ENCODE data around the gene RIMBP2. TPM values are rescaled to one million over a fixed set of nuclear protein-coding genes. Genes with fewer than 3 reads are reported as not detected.
"Not testable (repeated sequence)": the region's sequence is repeated elsewhere in the genome, so short reads cannot be mapped to it uniquely, and the experiment has no call there.

RIMBP2 gene
- total RNA-seq, 2 donors from 2014 or later: 5.6 to 6.0 TPM

GRCh38 chr12:130689408-130690405 lies 26.4 kb downstream of the RIMBP2 start:
- intact Hi-C loops (cut with DNase I, micrococcal nuclease): no loop called here
- ATAC-seq (no peak), DNase-seq (no peak)

DNA sequence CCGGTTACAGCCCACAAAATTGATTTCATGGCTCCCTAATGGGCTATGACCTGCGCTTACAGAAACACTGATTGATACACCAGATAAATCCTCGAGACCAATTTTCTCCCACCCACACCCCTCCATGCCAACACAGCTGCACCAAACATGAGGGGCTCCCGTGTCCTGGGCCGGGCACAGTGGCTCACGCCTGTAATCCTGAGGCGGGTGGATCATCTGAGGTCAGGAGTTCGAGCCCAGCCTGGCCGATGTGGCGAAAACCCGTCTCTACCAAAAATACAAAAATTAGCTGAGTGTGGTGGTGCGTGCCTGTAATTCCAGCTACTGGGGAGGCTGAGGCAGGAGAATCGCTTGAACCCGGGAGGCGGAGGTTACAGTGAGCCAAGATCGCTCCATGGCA lies 27.1 kb downstream of the RIMBP2 start:
- DNase-seq; ATAC-seq; intact Hi-C loops (cut with DNase I, micrococcal nuclease): not testable (repeated sequence)

GRCh38 chr12:130687796-130688778 lies 28.0 kb downstream of the RIMBP2 start:
- intact Hi-C loops (cut with DNase I, micrococcal nuclease): no loop called here
- ATAC-seq (no peak), DNase-seq (no peak)

GRCh38 chr12:130687190-130687589 lies 28.9 kb downstream of the RIMBP2 start:
- DNase-seq: no peak
- ATAC-seq: no peak
- intact Hi-C loops (cut with DNase I, micrococcal nuclease): no loop called here

- ATAC-seq (no peak), DNase-seq (no peak)
- intact Hi-C loops (cut with DNase I, micrococcal nuclease): no loop called here
These were observed 29.5 kb downstream of the RIMBP2 start for GRCh38 chr12:130686511-130686991.

GRCh38 chr12:130685850-130686249 lies 30.2 kb downstream of the RIMBP2 start:
- intact Hi-C loops (cut with DNase I, micrococcal nuclease): no loop called here
- ATAC-seq: no peak
- DNase-seq: no peak

GRCh38 chr12:130685250-130685787 lies 30.8 kb downstream of the RIMBP2 start:
- intact Hi-C loops (cut with DNase I, micrococcal nuclease): no loop called here
- no peak for DNase-seq
- ATAC-seq: no peak

- intact Hi-C loops (cut with DNase I, micrococcal nuclease): no loop called here
- no peak for ATAC-seq
These were observed 32.3 kb downstream of the RIMBP2 start for GRCh38 chr12:130683811-130684210.

DNA sequence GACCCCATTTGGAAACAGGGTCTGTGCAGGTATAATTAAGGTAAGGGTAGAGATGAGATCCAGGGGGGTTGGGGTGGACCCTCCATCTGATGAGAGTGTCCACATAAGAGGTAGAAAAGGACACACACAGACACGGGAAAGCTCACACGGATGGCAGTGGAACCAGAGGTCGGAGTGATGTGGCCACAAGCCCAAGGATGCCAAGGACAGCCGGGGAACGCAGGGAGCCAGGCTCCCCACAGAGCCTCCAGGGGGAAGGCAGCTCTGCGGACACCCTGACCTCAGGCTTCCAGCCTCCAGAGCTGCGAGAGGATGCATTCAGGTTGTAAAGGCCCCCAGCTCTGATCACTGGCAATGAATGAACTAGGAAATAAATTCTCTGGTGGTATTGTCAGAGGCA lies 33.0 kb downstream of the RIMBP2 start:
- intact Hi-C loops (cut with DNase I, micrococcal nuclease): no loop called here
- ATAC-seq: no peak
- no peak for DNase-seq

More at GRCh38 chr12:130683811-130684210, 32.3 kb downstream of the RIMBP2 start:
- DNase-seq: no peak

- ATAC-seq (no peak), DNase-seq (no peak)
- intact Hi-C loops (cut with DNase I, micrococcal nuclease): no loop called here
These were observed 35.6 kb downstream of the RIMBP2 start for GRCh38 chr12:130680451-130680990.

- intact Hi-C loops (cut with DNase I, micrococcal nuclease): no loop called here
- peak; percentile 91 for ATAC-seq
- peak; percentile 23 to 42 for DNase-seq
These were observed 38.0 kb downstream of the RIMBP2 start for GRCh38 chr12:130677957-130678558.

DNA sequence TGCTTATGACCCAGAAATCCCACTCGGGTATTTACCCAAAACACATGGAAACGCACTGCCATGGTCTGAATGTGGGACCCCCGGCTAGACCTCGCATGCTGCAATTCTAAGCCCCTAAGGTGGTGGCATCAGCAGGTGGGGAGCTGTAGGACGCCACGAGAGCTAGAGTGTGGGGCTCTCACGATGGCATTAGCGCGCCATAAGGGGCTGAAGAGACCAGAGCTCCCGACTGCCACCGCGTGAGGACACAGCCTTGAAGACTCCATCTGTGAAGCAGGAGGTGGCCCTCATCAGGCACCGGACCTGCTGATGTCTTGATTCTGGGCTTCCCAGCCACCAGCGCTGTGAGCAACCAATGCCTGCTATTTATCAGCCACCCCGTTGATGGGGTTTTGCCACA lies 40.3 kb downstream of the RIMBP2 start:
- DNase-seq: no peak
- intact Hi-C loops (cut with DNase I, micrococcal nuclease): no loop called here
- ATAC-seq: no peak

GRCh38 chr12:130675121-130675520 lies 41.0 kb downstream of the RIMBP2 start:
- ATAC-seq: no peak
- no peak for DNase-seq
- intact Hi-C loops (cut with DNase I, micrococcal nuclease): no loop called here

DNA sequence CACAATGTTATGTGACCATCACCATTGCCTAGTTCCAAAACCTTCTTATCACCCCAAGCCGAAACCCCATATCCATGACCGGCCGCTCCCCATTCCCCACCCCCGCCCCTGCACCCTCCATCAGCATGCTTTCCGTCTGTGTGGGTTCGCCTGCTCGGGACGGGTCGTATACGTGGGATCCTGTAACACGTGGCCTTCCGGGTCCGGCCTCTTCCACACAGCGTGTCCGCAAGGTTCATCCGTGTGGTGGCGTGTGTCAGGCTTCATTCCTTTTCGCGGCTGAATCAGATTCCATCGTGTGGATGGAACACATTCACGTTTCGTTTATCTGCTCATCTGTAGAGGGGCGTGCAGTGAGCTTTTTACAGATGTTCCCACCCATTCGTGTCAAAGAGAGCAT lies 41.4 kb downstream of the RIMBP2 start:
- ATAC-seq (no peak), DNase-seq (no peak)
- intact Hi-C loops (cut with DNase I, micrococcal nuclease): no loop called here

DNA sequence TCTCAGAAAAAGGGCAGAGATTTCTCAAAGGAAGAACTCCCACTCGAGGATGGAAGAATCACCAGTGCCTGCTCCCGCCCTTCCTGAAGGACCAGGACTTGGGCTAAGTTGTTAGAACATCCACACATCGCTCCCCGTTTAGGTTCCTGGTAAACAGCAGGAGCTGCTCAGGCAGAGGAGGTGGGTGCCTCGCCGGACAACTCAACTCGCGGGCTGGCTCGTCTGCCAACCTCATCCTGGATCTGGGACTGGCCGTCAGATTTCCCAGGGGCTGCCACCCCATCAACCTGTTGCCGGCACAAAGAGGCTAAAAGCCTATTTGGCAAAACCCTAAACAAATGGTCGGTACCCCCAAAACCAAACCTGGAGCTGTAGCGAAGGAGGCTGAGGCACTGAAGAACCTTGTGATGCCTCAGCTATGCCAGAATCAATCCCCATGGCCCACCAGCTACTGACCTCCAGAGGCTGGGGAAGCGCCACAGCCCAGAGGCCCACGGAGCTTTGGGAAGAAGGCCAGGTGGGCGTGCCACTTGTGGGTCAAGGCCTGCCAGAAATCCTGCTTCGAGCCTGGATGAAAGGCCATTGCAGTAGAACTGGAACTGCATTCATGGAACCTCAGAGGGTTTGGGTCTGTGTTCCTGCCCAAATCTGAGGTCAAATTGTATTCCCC lies 42.9 kb downstream of the RIMBP2 start:
- no peak for ATAC-seq
- intact Hi-C loops (cut with DNase I, micrococcal nuclease): no loop called here
- DNase-seq: no peak

GRCh38 chr12:130672089-130672820 lies 43.8 kb downstream of the RIMBP2 start:
- ATAC-seq (no peak), DNase-seq (no peak)

DNA sequence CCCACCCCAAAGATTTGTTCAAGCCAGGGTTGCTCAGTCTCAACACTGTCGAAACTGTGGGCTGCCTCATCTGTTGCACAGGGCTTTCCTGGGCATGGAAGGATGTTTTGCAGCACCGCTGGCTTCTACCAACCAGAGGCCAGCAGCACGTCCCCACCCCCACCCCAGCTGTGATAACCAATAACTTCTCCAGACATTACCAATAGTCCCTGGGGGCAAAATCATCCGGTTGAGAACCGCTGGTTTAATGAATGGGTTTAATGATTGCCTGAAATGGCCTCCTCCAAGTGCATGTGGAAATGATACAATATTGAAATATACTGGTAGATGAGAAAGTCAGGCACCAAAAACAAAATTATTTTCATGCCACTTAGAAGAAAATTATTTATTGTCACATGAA lies 44.5 kb downstream of the RIMBP2 start:
- DNase-seq (no peak), ATAC-seq (no peak)
- intact Hi-C loops (cut with DNase I, micrococcal nuclease): no loop called here

More at GRCh38 chr12:130672089-130672820, 43.8 kb downstream of the RIMBP2 start:
- intact Hi-C loops (cut with DNase I, micrococcal nuclease): no loop called here
